Astrocyte (in vitro differentiated cells and primary cell): Measurements from ENCODE around the gene AP4E1. TPM values are rescaled to one million over a fixed set of nuclear protein-coding genes. Genes with fewer than 3 reads are reported as not detected.

Experiments
- DNase-seq: peaks from one replicate; pipeline ENCODE4 v3.0.0-alpha.2; 2010; ENCODE audit warnings: low read depth
- FAIRE-seq: peaks from 2 replicates; lab custom pipeline; 2011; peaks lifted over from hg19 to GRCh38; lab: Jason Lieb, UNC
- H2AFZ ChIP-seq: 2 replicates; pipeline ENCODE4 v1.6.0; 2012; ENCODE audit warnings: low read depth, low read length, inconsistent platforms
- H3K27ac ChIP-seq: 2 replicates; pipeline ENCODE4 v1.5.1; 2011; ENCODE audit warnings: low read depth, low read length, inconsistent platforms
- H3K27me3 ChIP-seq: 2 replicates; pipeline ENCODE4 v1.6.0; 2011; ENCODE audit warnings: low read length, inconsistent platforms; ENCODE audit not compliant: insufficient read depth
- H3K36me3 ChIP-seq: 2 replicates; pipeline ENCODE4 v1.5.1; 2011; ENCODE audit warnings: low read length, inconsistent platforms; ENCODE audit not compliant: insufficient read depth
- H3K4me1 ChIP-seq: 2 replicates; pipeline ENCODE4 v1.5.1; 2011; ENCODE audit warnings: low read length, inconsistent platforms; ENCODE audit not compliant: insufficient read depth
- H3K4me2 ChIP-seq: 2 replicates; pipeline ENCODE4 v1.6.0; 2012; ENCODE audit warnings: low read length, inconsistent platforms
- H3K4me3 ChIP-seq: 2 replicates; pipeline ENCODE4 v1.5.1; 2011; ENCODE audit warnings: low read depth, mild to moderate bottlenecking, low read length, inconsistent platforms; ENCODE audit not compliant: insufficient read depth
- H3K79me2 ChIP-seq: 2 replicates; pipeline ENCODE4 v1.6.0; 2012; ENCODE audit warnings: mild to moderate bottlenecking, low read length, inconsistent platforms; ENCODE audit not compliant: insufficient read depth
- H3K9ac ChIP-seq: 2 replicates; pipeline ENCODE4 v1.6.0; 2012; ENCODE audit warnings: mild to moderate bottlenecking, low read length, inconsistent platforms
- H3K9me3 ChIP-seq: 2 replicates; pipeline ENCODE4 v1.5.1; 2012; ENCODE audit warnings: low read depth, mild to moderate bottlenecking, low read length, inconsistent platforms; ENCODE audit not compliant: insufficient read depth
- H4K20me1 ChIP-seq: 2 replicates; pipeline ENCODE4 v1.6.0; 2012; ENCODE audit warnings: low read length, inconsistent platforms; ENCODE audit not compliant: insufficient read depth
- H3K27ac Mint-ChIP-seq: one replicate; pipeline ENCODE4 v1.8.0; 2021; ENCODE audit warnings: mild to moderate bottlenecking, mixed read lengths; ENCODE audit not compliant: unreplicated experiment
- H3K27me3 Mint-ChIP-seq: one replicate; pipeline ENCODE4 v1.8.0; 2021; ENCODE audit warnings: low read depth, mixed read lengths; ENCODE audit not compliant: unreplicated experiment
- H3K36me3 Mint-ChIP-seq: one replicate; pipeline ENCODE4 v1.8.0; 2021; ENCODE audit warnings: low read depth, mixed read lengths; ENCODE audit not compliant: unreplicated experiment
- H3K4me1 Mint-ChIP-seq: one replicate; pipeline ENCODE4 v1.8.0; 2021; ENCODE audit warnings: low read depth, mixed read lengths; ENCODE audit not compliant: unreplicated experiment
- H3K4me3 Mint-ChIP-seq: one replicate; pipeline ENCODE4 v1.8.0; 2021; ENCODE audit warnings: mild to moderate bottlenecking, moderate library complexity, mixed read lengths; ENCODE audit not compliant: unreplicated experiment
- H3K9me3 Mint-ChIP-seq: one replicate; pipeline ENCODE4 v1.8.0; 2021; ENCODE audit warnings: mild to moderate bottlenecking, mixed read lengths; ENCODE audit not compliant: unreplicated experiment
- CTCF ChIP-seq: IDR thresholded peaks from 2 replicates; pipeline ENCODE4 v1.5.1; 2011; ENCODE audit warnings: low read depth, mild to moderate bottlenecking, inconsistent platforms, low read length, moderate library complexity; ENCODE audit not compliant: insufficient read depth
- EZH2 ChIP-seq: IDR thresholded peaks from 2 replicates; pipeline ENCODE4 v1.6.1; 2012; ENCODE audit warnings: mild to moderate bottlenecking, low read length, inconsistent platforms; ENCODE audit not compliant: insufficient read depth
- total RNA-seq: library from RNA; stranded (reverse); gene quantifications from 2 replicates; pipeline ENCODE4 v1.2.1, GENCODE V29; 2021

AP4E1 gene
- total RNA-seq, 1 donor from 2014 or later, result 16.4 TPM

DNA sequence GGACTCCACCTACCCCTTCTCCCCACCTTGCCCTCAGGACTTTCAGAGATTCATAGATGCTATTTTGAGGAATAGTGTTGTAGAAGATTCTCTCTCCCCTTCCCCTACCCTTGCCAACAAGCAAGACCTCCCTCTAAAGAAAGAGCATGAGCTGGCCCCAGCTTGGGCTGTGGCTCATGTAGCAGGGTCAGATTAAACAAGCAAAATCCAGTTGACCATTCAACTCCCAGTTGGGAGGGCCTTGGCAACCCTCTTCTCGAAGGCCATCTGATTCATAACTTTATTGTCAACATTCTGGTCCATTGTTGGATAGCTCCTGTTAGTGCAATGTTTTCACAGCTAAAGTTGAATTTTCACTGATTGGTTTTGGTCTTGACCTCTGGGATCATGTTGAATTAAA, 145.1 kb downstream of the AP4E1 start:
- Histone ChIP-seq H3K4me2 (no peak overlapping the region), H3K36me3 (no peaks in the 10 kb centered on the region), H2AFZ (no peak overlapping the region), H3K4me1 (no peaks in the 10 kb centered on the region), H3K27ac (no peak overlapping the region), H3K4me3 (no peak overlapping the region), H3K9ac (no peak overlapping the region), H3K27me3 (peaks cover 13% of the 10 kb centered on the region), H4K20me1 (no peaks in the 10 kb centered on the region), H3K9me3 (no peaks in the 10 kb centered on the region), H3K79me2 (no peaks in the 10 kb centered on the region)
- TF ChIP-seq CTCF (no peak), EZH2 (no peak)
- Mint-ChIP-seq H3K27ac (no peak overlapping the region), H3K27me3 (peaks cover 38% of the 10 kb centered on the region), H3K9me3 (no peaks in the 10 kb centered on the region), H3K36me3 (peaks cover 4% of the 10 kb centered on the region), H3K4me3 (no peak overlapping the region), H3K4me1 (no peaks in the 10 kb centered on the region)
- no peak for DNase-seq
- FAIRE-seq, result no peak

DNA sequence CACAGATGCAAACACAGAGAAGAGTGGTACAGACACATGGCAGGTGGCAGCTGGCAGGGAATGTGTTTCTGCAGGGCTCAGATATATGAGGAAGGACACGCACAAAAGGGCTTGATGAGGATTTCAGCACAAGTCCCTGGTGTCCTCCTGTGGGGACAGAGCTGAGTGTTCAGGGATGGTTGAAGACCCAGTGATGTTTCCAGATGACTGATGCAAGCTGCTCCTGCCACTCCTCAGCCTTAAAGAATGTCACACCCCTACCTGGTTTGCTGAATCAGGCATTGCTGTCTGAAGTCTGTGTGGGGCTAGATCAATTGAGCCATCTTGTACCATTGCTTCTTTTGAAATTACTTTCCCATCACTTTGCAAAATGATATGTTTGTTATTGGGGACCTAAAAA, 146.1 kb downstream of the AP4E1 start:
- FAIRE-seq (no peak), DNase-seq (no peak)
- Histone ChIP-seq H2AFZ (no peak overlapping the region), H3K4me2 (no peak overlapping the region), H3K27ac (no peak overlapping the region), H3K4me3 (no peak overlapping the region), H4K20me1 (no peaks in the 10 kb centered on the region), H3K27me3 (peaks cover 15% of the 10 kb centered on the region), H3K79me2 (no peaks in the 10 kb centered on the region), H3K36me3 (no peaks in the 10 kb centered on the region), H3K9me3 (no peaks in the 10 kb centered on the region), H3K9ac (no peak overlapping the region), H3K4me1 (no peaks in the 10 kb centered on the region)
- Mint-ChIP-seq H3K27ac (no peak overlapping the region), H3K4me3 (no peak overlapping the region), H3K4me1 (no peaks in the 10 kb centered on the region), H3K27me3 (peaks cover 38% of the 10 kb centered on the region), H3K36me3 (peaks cover 1% of the 10 kb centered on the region), H3K9me3 (no peaks in the 10 kb centered on the region)
- TF ChIP-seq CTCF (no peak), EZH2 (no peak)

Other genes with a start within 250 kb of the AP4E1 start
- 27.8 and 29.3 TPM in 2 replicates for gene TRPM7, start 221.9 kb upstream of the AP4E1 start, total RNA-seq
- 56.0 and 58.5 TPM in 2 replicates for gene SPPL2A, start 143.0 kb upstream of the AP4E1 start, total RNA-seq
- gene TNFAIP8L3, start 186.2 kb downstream of the AP4E1 start, total RNA-seq, result 1.1 and 1.8 TPM in 2 replicates